SU-DHL-6 (cell line): Measurements from ENCODE around the gene SORL1.

Experiments used
- CTCF ChIP-seq: fragments of 200-600 bp; sonication (generic); IDR thresholded peaks from one replicate; pipeline ENCODE4 v1.5.1; 2017; ENCODE audit warnings: antibody characterized with exemption, mild to moderate bottlenecking, low read length, moderate library complexity; ENCODE audit not compliant: insufficient read depth, poor library complexity, severe bottlenecking
- EZH2phosphoT487 ChIP-seq: fragments of 200-600 bp; sonication (generic), shearing (Covaris generic); conservative IDR thresholded peaks from 2 replicates; pipeline ENCODE4 v1.6.1; 2018; ENCODE audit warnings: mild to moderate bottlenecking, antibody characterized with exemption, low read length, moderate library complexity, mixed read lengths

GRCh38 chr11:121626507-121626875, 174.4 kb downstream of the SORL1 start:
- TF ChIP-seq CTCF (no peak), EZH2phosphoT487 (no peak)
